GM23248 (cell line): ENCODE data around the gene XXYLT1.

Source experiments
- EZH2 ChIP-seq: fragments of 200-600 bp; sonication (generic); IDR thresholded peaks from 2 replicates; pipeline ENCODE4 v1.6.1; 2018; ENCODE audit warnings: antibody characterized with exemption, mild to moderate bottlenecking; ENCODE audit not compliant: insufficient read depth, poor library complexity, severe bottlenecking
- EZH2phosphoT487 ChIP-seq: fragments of 200-600 bp; sonication (generic); IDR thresholded peaks from 2 replicates; pipeline ENCODE4 v1.6.1; 2018; ENCODE audit warnings: antibody characterized with exemption, moderate library complexity, mild to moderate bottlenecking, low read depth; ENCODE audit not compliant: insufficient read depth

GRCh38 chr3:195179776-195180489, 91.0 kb downstream of the XXYLT1 start:
- TF ChIP-seq EZH2 (no peak), EZH2phosphoT487 (no peak)
